ENCODE measurements around the gene SPRED1.

Gene SPRED1

DNA sequence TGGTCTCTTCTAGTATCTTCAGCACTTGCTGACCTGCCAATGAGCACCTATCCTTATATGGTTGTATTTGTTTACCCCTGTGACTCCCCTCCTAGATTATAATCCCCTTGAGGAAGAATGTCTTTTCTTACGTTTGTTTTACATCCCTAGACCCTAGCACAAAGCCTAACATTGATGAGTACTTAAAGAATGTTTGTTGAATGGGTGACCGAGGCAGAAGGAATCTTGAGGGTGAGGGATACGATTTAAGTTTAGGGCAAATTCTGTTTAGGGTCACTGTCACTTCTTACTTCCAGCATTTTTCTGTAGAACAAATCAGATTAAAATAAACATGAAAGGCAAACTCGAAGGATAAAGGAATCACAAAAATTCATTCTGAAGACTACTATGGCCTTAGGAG, 120.4 kb downstream of the SPRED1 start:
- TF ChIP-seq, protein P1, sequence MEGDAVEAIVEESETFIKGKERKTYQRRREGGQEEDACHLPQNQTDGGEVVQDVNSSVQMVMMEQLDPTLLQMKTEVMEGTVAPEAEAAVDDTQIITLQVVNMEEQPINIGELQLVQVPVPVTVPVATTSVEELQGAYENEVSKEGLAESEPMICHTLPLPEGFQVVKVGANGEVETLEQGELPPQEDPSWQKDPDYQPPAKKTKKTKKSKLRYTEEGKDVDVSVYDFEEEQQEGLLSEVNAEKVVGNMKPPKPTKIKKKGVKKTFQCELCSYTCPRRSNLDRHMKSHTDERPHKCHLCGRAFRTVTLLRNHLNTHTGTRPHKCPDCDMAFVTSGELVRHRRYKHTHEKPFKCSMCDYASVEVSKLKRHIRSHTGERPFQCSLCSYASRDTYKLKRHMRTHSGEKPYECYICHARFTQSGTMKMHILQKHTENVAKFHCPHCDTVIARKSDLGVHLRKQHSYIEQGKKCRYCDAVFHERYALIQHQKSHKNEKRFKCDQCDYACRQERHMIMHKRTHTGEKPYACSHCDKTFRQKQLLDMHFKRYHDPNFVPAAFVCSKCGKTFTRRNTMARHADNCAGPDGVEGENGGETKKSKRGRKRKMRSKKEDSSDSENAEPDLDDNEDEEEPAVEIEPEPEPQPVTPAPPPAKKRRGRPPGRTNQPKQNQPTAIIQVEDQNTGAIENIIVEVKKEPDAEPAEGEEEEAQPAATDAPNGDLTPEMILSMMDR (IDR thresholded peaks at IDR 0.05; ENCODE audit: control extremely low read depth, extremely low read depth, low read depth, missing control alignments): no peak
- CTCF ChIA-PET: interaction anchor here (0.6 kb wide), 1 partner anchor 377 kb away, joined by 3 read pairs; no protein-coding TSS in a partner anchor
- POLR2A ChIA-PET: no interaction called here
- DNase-seq (ENCODE audit: extremely low spot score): no peak

DNA sequence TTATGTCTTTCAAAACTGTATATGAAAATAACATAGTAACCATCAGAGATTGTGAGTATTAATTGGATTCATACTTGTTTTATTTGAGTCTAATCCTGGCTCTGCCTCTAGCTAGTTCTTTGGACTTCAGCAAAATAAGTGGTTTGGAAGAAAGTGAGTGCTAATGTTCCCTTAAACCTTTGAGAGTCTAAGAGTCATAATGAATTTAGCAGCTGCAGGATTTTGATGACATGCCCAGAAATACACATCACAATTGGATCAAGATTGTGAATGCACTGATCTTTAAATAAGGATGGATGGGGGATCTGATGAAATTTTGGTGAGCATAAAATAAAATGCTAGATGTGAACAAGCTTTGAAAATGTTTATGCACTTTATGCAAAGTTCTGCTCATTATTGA, 121.4 kb downstream of the SPRED1 start:
- TF ChIP-seq, protein P1 (IDR thresholded peaks at IDR 0.05; ENCODE audit: control extremely low read depth, extremely low read depth, low read depth, missing control alignments): no peak
- DNase-seq (ENCODE audit: extremely low spot score): no peak
- POLR2A ChIA-PET: no interaction called here
- CTCF ChIA-PET: interaction anchor here (0.8 to 2.4 kb wide), 4 partner anchors 16 to 379 kb away, joined by 3 to 7 read pairs (median 6); no protein-coding TSS in a partner anchor

DNA sequence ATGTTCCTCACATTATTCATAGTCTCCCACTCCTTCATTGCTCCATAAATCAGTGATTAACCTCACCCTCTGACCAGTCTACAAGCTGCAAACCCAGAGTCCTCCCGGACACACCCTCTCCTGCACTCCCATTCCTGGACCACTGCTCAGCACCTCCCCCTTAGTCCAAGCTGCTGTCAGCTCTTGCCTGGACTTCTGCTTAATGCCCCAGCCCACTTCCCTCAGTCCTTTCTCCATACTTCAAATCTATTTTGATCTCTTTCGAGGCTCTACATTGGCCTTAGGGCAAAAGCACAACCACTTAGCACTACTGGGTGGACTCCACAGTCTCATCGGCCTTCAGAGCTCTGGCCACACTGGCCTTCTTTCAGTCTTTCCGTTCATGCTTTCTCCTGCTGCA, 121.9 kb downstream of the SPRED1 start:
- POLR2A ChIA-PET: no interaction called here
- TF ChIP-seq, protein P1 (IDR thresholded peaks at IDR 0.05; ENCODE audit: control extremely low read depth, extremely low read depth, low read depth, missing control alignments): no peak
- CTCF ChIA-PET: interaction anchor here (0.8 to 2.4 kb wide), 4 partner anchors 15 to 379 kb away, joined by 3 to 7 read pairs (median 6); no protein-coding TSS in a partner anchor
- DNase-seq (ENCODE audit: extremely low spot score): no peak

DNA sequence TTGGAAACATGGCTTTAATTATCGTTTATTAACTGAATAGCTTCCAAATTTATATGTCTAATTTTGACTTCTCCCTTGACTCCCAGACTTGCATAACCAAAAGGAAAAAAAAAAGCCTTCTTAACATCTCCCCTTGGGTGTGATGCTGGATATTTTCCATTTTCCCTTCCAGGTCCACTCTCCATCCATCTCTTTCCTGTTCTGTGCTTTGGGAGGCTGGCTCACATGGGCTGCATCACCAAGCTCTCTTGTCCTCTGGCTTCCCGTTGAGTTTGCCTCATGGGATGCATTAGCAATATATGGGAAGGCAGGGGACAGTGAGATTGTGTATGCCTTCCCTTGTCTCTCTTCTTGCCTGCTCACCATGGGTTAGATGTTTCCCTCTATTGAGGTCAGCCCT, 123.4 kb downstream of the SPRED1 start:
- ChIA-PET POLR2A (no interaction called here), CTCF (interaction anchor here (2.4 kb wide), 1 partner anchor 64 kb away, joined by 6 read pairs; no protein-coding TSS in a partner anchor)
- no peak for DNase-seq (ENCODE audit: extremely low spot score)
- TF ChIP-seq, protein P1 (IDR thresholded peaks at IDR 0.05; ENCODE audit: control extremely low read depth, extremely low read depth, low read depth, missing control alignments): no peak

DNA sequence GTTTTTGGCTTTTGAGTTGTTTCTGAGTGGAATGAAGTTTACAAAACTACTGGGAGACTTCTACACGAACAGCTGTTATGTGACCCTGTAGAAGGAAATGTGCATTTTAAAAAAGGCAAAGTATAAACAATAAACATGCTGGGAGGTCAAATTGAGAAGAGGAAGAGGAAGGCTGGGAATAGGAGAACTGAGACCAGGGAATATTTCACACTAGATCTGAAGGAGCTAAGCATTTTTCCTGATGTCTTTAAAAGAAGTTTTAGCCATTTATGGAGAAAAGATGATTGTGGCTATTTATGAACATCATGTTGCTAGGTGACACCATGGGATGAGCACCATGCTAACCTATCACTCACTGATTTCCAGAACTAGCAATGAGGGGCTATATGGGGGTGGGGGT, 125.0 kb downstream of the SPRED1 start:
- POLR2A ChIA-PET: no interaction called here
- no peak for DNase-seq (ENCODE audit: extremely low spot score)
- TF ChIP-seq, protein P1 (IDR thresholded peaks at IDR 0.05; ENCODE audit: control extremely low read depth, extremely low read depth, low read depth, missing control alignments): no peak
- CTCF ChIA-PET: interaction anchor here (1.1 to 2.1 kb wide), 2 partner anchors 10 to 11 kb away, joined by 3 to 6 read pairs; no protein-coding TSS in a partner anchor

DNA sequence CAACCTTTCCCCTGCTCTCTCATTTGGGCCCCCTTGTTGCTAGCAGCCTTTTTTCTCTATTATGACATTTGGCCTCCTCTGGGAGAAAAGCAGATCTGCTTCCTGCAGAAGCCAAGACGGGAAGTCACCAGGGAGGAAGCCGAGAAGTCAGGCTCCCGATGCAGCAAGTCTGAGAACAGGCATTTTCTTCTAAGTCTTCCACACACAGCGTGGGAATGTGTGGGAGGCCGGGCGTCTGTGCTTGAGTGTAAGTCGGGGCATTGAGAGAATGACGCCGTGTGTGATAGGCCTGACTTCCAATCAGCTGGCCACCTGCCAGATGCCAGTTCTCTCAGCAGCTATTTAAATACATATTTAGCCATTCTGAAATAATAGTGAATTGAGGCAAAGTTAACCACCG, 125.5 kb downstream of the SPRED1 start:
- ChIA-PET POLR2A (no interaction called here), CTCF (interaction anchor here (2.1 kb wide), 1 partner anchor 9 kb away, joined by 6 read pairs; no protein-coding TSS in a partner anchor)
- TF ChIP-seq, protein P1 (IDR thresholded peaks at IDR 0.05; ENCODE audit: control extremely low read depth, extremely low read depth, low read depth, missing control alignments): no peak
- no peak for DNase-seq (ENCODE audit: extremely low spot score)

Data from GM10248 (cell line).